ENCODE data around the gene CAMTA1.
"Not testable (repeated sequence)": the region's sequence is repeated elsewhere in the genome, so short reads cannot be mapped to it uniquely, and the experiment has no call there.

The CAMTA1 gene

DNA sequence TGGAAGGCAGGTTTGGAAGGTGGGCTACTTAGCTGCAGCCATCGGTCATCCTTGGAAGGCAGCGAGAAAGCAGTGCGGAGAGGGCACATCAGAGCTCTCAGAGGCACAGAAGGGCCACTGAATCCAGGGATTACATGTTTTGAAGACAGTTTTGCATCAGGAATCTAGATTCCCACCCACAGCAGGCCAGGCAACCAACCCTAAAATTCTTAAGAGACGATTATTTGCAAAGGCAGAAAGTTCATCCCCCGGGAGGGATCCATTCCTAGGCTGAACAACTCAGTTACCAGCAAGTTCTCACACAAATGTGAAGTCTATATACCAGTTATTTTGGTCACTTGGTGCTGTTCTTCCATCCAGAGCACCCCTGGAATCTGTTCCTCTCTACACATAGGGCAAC lies 528.6 kb downstream of the CAMTA1 start:
- DNase-seq (ENCODE audit: low spot score), result no peak

DNA sequence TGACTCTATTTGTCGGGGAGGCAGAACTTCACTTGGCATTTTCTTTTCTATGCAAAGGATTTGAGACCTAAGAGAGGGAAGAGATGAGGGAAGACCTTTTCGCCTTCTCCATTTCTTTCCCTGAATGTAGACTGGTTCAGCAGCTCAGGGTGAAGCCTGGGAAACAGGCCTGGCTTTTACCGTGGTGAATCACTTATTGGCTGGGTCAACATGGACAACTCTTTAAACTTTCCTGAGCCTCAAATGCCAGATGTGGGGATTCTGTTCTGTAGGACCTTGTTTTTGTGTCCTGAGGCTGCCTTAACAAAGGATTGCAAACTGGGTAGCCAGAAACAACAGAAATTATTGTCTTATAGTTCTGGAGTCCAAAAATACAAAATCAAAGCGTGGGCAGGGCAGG lies 530.1 kb downstream of the CAMTA1 start:
- DNase-seq (ENCODE audit: low spot score), result no peak

DNA sequence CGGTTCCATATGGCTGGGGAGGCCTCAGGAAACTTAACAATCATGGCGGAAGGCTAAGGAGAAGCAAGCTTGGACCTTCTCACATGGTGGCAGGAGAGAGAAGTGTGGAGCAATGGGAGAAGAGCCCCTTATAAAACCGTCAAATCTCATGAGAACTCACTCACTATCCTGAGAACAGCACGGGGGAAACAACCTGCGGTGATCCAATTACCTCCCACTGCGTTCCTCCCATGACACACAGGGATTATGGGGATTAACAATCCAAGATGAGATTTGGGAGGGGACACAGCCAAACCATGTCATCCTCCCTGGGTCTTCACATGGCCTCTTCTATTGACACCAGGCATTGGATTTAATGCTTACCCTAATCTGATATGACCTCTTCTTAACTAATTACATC lies 530.7 kb downstream of the CAMTA1 start:
- no peak for DNase-seq (ENCODE audit: low spot score)

DNA sequence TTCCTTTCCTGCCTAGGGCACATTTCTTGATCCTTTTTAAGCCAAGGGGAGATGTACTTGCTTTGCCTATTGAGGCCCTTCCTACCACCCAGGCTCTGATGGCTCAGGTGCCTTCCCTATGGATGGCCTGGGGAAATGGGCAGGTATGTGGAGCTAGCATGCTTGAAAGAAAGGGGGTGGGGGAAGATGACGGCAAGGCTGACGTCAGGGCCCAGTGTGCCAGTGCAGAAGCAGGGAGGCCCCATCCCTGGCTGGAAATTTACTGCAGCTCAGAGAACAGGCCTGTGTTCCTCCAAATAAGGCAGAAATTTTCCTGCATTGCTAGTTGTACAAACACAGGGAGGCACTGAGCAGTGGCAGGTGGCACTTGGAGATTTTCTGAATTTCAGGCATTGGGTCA lies 532.6 kb downstream of the CAMTA1 start:
- DNase-seq (ENCODE audit: low spot score), result no peak

DNA sequence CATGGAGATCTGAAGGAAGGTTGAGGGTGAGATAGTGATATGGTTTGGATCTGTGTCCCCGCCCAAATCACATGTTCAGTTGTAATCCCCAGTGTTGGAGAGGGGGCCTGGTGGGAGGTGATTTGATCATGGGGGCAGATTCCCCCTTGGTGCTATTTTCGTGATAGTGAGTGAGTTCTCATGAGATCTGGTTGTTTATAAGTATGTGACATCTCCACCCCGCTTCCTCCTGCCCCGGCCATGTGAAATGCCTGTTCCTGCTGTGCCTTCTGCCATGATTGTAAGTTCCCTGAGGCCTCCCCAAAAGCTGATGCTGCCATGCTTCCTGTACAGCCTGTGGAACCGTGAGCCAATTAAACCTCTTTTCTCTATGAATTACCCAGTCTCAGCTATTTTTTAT lies 533.9 kb downstream of the CAMTA1 start:
- DNase-seq (ENCODE audit: low spot score), result no peak

DNA sequence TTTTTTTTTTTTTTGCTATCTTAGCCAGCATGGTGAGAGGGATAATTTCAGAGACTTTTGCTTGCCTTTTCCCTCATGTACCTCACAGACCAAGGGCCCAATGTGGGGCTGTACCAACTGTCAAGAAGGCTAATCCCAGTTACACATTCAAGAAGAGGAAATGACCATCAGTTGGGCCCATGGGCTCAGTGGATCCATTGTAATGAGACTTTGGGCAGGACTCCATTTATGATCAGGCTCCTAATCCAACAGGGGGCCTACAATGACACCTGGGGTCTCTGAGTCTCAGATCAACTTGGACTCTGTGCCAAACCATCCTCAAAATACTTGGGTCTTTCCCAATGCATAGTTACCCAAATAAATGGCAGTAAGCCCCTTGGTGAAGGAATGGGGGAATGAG lies 535.4 kb downstream of the CAMTA1 start:
- no peak for DNase-seq (ENCODE audit: low spot score)

DNA sequence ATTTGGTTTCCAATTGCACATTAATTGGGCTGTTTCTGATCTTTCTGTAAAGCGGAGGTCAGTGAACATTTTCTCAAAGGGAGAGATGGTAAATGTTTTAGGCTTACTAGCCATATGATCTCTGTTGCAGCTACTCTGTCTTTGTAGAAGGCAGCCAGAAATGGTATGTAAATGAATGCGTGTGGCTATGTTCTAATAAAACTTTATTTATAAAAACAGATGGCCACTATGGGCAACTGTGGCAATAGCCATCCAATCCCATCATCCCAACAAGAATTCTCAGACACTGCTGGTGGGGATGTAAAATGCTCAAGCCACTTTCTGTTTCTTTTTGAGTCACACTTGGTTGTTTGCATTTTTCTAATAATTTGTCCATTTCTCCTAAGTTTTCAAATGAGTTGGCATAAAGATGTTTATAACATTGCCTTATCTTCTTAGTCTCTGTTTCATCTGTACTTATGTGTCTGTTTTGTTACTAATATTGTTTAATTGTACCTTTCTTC lies 537.1 kb downstream of the CAMTA1 start:
- DNase-seq (ENCODE audit: low spot score), result no peak

DNA sequence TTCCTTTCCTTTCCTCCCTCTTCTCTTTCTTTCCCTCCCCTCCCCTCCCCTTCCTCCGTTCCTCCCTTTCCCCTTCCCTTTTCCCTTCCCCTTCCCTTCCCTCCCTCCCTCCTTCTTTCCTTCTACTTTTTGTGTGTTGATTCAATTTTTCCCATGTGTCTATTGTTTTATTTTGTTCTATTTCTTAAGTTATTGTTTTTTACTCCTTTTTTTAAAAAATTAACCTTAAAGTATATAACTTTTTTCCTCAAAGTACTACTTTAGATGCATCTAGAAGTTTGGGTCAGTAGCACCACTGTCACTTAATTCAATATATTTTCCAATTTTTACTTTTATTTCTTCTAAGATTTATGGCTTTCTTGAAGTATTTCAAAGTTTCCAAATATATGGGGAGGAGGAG lies 537.7 kb downstream of the CAMTA1 start:
- DNase-seq (ENCODE audit: low spot score), result no peak

DNA sequence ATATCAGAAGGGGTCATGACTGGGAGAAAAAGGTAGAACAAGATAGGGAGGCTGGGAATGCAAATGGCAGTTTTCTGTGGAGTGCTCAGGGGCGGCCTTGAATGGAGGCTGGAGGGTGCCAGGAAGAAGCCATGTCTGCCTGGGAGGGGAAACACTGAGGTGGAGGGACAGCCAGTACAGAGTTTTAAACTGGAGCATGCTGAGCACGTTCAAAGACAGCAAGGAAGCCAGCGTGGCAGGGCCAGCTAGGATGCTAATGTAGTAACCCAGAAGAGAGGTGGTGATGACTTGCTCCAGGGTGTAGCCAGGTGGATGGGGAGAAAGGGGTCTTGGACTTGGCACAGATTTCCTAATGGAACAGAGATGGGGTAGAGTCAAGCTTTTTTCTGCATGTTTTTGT lies 540.0 kb downstream of the CAMTA1 start:
- no peak for DNase-seq (ENCODE audit: low spot score)

DNA sequence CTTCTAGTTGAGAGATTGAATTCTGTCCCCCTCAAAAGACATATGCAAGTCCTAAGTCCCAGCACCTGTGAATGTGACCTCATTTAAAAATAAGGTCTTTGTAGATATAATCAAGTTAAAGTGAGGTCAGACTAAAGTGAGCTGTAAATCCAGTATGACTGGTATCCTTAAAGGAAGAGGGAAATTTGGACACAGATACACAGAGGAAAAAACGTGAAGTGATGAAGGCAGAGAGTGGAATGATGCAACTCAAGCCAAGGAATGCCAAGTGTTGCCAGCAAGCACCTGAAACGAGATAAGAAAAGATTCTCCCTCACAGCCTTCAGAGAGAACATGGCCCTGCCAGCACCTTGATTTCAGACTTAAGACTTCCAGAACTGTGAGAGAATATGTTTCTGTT lies 541.1 kb downstream of the CAMTA1 start:
- DNase-seq (ENCODE audit: low spot score), result no peak

DNA sequence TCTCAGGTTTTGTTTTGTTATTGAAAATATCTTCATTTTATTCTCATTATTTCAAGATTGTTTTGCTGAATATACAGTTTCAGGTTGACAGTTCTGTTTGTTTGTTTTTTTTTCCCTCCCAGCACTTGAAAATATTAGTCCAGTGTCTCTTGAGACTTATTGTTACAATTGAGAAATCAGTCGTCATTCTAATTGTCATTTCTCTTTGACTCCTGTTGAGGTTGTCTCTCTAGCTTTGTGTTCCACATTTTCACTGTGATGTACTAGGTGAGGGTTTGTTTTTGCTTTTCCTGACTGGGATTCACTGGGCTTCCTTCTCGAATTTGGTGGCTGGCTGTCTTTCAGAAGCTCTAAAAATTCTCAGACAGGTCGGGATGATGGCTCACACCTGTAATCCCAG lies 542.6 kb downstream of the CAMTA1 start:
- DNase-seq (ENCODE audit: low spot score), result no peak

DNA sequence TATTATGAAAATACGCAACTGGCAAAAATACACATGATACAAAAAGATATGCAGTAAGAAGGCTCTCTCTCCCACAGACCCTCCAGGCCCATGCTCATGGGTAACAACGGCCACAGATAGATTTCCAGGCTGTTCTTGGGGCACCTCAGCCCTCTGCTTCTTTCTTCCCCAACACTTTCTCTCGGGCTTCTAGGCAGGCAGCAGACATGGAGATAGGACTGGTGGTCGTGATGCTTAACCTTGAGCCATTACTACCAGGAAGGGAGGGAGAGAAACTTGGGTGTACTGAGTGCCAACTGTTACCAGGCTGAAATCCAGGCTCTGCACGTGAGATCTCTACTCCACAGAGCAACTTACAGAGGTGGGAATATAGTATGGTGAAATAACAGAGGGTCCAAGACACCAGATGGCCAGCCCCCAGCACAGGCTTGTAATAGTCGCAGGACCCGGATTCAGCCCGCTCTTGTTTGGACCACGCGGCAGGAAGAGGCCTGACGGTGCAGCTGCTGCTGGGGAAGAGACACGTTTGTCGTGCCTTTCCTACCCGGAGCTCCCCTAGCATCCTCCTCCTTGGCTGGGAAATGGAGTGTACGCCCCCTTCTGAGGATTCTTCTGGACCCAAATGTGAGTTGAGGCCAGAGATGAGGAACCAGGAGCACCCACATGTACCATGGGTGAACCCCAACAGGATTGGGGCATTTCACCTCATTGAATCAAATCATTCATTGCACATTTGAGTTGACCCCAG lies 544.8 kb downstream of the CAMTA1 start:
- no peak for DNase-seq (ENCODE audit: low spot score)

DNA sequence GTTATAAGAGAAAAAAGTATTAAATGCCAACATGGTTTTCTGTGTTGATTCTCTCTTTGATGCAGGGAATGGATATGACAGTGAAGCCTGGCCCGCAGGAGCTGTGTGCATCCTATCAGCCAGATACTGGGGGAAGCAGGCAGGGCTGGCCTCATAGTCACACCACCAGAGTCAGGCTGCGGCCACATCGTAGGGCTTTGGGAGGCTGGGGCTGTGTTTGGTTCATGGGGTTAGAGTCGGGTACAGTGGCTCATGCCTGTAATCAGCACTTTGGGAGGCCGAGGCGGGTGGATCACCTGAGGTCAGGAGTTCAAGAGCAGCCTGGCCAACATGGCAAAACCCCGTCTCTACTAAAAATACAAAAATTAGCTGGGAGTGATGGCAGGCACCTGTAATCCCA lies 545.5 kb downstream of the CAMTA1 start:
- not testable (repeated sequence) for DNase-seq (ENCODE audit: low spot score)

DNA sequence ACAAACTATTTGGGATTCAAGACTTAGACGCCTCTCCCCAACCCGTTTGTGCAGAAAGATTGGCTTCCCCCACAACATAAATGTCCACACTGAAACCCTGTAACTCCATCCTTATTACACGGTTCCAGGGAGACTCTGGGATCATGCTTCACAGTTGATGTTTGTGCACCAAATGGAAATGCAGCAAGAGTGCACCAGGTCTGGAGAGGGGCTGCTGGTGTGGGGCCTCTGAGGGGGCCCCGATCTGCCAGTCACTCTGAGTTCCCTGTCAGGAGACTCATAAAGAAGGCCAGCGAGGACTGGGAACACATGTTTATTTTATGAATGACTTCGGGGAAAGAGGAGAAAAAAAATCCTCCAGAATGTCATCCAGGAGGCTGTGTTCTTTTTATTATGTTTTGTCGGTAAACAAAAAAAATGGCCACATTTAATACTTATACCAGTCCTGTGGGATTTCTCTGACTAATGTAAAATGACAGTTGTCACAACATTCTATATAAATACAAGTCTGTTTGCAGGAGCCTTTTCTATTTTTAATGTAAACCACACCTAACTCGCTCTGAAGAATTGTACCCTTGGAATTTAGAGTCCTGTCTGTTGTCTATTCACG lies 546.8 kb downstream of the CAMTA1 start:
- DNase-seq (ENCODE audit: low spot score), result no peak

DNA sequence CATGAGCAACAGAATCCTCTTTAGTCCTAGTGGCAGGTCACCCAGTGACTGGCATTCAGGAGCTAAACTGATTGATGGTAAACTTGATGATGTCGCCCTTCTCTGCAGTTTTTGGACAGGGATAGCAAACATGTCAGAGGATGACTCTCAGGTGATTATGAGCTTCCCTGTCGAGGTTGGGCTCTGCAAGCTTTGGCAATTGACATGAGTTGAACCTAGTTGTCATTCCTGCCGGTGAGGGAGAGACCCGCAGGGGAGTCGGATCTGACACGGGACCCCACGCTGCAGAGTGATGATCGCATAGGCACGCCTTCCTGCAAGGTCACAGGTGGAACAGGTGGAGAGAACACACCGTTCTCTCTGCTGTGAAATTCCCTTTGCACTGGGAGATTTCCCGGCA lies 547.8 kb downstream of the CAMTA1 start:
- no peak for DNase-seq (ENCODE audit: low spot score)

DNA sequence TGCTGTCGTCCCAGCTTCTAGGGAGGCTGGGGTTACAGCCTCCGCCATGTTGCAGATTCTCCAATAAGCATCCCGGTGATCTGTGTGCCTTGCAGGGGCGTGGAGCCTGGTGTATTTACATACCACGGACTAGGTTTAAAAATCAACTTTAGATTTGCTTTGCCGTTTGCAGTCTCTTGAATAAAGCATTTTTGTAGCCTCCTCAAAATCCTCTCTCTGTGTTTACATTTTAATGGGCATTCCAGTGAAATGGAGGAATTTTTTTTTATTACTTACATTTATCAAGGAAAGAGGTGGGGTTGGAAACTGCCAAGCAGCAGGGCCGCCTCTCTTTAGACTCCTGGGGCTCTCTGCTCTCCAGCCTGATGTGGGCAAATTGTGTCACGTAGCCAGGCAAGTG lies 548.4 kb downstream of the CAMTA1 start:
- no peak for DNase-seq (ENCODE audit: low spot score)

DNA sequence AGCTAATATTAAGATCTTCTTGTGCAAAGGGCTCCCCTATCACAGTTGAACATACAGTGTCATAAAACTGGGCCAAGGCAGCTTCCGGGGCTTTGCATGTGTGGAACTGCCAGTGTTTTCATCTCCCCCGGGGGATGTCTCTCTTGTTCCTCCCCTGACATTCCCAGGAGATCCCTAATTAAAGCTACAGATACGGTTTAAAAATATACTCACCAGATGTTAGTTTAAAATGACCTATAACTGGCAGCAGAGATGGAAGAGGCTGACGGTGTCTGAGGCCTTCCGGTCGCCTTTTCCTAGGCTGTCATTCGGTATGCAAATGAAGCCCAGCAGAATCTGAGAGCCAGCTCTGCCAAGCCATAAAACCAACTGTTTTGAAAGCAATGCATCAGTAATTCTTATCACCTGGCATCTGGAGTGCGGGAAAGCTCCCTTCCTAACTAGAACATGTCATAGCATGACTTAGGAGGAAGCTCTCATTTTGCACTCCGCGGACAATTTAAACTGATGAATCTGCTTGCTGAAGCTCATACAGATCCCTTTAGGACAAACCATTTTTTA lies 549.3 kb downstream of the CAMTA1 start:
- no peak for DNase-seq (ENCODE audit: low spot score)

DNA sequence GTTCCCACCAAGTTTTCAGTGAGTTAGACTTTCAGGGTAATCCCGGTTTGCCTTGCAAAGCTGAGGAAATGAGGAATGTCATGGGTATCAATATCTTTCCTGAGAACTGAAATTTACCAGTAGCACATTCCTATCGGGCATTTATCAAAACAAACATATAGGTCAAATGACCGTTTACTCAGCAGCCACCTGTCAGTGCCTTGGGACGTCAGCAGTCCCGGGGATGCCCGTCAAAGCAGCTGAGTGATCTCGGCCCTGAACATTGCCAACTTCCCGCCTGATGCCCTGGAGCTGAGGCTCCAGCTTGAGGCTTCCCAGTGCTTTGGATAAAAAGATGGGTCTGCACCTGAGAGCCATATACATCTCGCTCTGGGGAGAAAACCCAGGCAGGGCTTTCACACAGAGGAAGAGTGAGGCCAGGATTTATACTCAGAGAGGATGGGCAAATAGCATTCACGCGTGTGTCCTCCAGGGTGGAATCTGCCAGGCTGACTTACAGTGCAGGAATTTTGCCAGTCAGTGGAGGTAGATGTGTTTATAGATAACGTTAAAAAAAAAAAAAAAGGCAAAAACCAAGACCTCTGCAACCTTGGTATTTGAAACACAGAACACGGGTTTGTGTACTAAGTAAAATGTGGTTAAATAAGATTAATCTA lies 550.1 kb downstream of the CAMTA1 start:
- DNase-seq (ENCODE audit: low spot score), result no peak

DNA sequence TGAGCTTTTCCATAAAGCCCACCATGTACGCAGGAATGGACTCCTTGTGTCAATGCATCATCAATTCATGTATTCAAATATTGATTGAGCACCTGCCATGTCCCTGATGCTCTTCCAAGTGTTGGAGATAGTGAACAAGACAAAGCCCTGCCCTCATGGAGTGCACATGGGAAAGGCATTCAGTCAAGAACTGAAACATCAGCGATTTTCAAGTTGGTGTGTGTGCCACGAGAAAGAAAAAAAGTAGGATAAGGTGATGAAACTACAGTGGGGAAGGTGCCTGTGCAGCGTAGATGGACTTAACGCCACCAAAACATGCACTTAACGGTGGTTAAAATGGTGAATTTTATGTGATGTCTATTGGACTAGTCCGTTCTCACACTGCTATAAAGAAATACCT lies 553.2 kb downstream of the CAMTA1 start:
- no peak for DNase-seq (ENCODE audit: low spot score)

DNA sequence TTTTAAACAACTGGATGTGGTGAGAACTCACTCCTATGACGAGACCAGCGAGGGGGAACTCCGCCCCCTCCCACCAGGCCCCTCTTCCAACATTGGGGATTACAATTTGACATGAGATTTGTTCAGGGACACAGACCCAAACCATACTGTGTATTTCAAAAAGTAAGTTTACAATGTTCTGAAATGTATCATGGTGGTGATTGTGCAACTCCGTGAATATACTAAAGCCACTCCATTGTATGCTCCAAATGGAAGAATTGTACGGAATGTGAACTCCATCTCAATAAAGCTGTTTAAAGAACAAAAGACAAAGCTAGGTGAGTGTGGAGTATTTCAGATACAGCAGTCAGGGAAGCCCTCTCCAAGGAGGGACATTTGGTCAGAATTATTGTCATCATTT lies 553.8 kb downstream of the CAMTA1 start:
- no peak for DNase-seq (ENCODE audit: low spot score)

DNA sequence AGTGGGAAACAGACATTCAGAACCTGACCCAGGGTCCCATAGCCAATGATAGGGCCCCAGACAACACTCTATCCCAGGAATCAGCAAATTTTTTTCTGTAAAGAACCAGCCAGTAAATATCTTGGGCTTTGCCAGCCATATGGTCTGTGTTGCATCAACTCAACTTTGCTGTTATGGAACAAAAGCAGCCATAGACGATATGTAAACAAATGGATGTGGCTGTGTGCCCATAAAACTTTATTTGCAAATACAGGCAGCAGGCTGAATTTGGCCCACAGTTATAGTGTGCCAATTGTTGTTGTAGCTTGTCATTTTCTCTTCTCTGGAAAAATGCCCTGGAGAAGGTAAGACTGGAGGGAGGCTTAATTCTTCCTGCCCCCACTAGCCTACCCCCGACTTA lies 554.7 kb downstream of the CAMTA1 start:
- no peak for DNase-seq (ENCODE audit: low spot score)

DNA sequence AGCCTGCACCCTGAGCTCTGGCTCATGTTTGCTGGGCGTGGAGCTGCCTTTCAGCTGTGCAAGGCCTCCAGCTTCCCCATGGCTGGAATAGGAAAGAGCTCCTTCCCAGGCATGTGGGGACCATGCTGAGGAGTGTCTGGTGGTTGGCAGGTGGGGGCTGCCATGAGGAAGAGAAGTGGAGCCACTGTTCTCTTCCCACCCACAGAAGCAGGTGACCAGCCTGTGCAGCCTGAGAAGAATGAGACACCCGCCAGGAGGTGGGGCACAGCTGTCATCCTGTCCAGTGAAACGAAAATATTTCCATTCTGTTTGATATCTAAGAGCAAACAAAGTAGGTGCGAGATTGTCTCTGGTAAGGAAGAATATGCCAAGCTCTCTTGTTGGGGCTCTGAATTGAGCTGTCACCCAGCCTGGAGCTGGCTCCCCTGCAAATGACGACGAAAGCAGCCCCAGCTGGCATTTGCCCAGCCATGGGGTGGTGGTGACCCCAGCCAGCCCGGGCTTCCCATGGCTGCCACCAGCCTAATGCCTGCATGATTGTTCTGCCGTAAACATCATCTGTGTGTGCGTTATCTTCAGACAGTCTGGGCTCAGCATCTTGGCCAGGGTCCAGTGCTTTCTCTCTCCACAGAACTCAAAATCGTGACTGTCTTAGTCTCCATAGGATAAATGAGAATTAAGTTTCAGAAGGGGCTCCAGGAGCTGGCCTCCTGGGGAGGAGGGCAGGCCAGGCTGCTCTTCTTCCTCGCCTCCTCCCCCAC lies 556.1 kb downstream of the CAMTA1 start:
- no peak for DNase-seq (ENCODE audit: low spot score)

Measured in HuH-7.5 (cell line).